Neural crest cell (in vitro differentiated cells): ENCODE measurements around the gene CPVL. TPM values are rescaled to one million over a fixed set of nuclear protein-coding genes. Genes with fewer than 3 reads are reported as not detected.

Experiments used
- DNase-seq: peaks from one replicate; pipeline ENCODE4 v3.0.0; 2021; ENCODE audit warnings: low read depth, mixed read lengths, low spot score
- H3K27ac Mint-ChIP-seq: one replicate; pipeline ENCODE4 v1.8.0; 2021; ENCODE audit warnings: mild to moderate bottlenecking, mixed read lengths; ENCODE audit not compliant: unreplicated experiment
- H3K27me3 Mint-ChIP-seq: 2 replicates; pipeline ENCODE4 v1.8.0; 2021; ENCODE audit warnings: low read depth, mild to moderate bottlenecking, mixed read lengths
- H3K36me3 Mint-ChIP-seq: 2 replicates; pipeline ENCODE4 v1.8.0; 2021; ENCODE audit warnings: low read depth, mild to moderate bottlenecking, mixed read lengths
- H3K4me1 Mint-ChIP-seq: 2 replicates; pipeline ENCODE4 v1.8.0; 2021; ENCODE audit warnings: mixed read lengths
- H3K4me3 Mint-ChIP-seq: one replicate; pipeline ENCODE4 v1.8.0; 2021; ENCODE audit warnings: mild to moderate bottlenecking, mixed read lengths
- H3K9me3 Mint-ChIP-seq: 2 replicates; pipeline ENCODE4 v1.8.0; 2021; ENCODE audit warnings: mixed read lengths
- CTCF ChIP-seq: fragments of 200-600 bp; sonication (generic); conservative IDR thresholded peaks from 2 replicates; pipeline ENCODE4 v1.5.0; 2021; ENCODE audit warnings: antibody characterized with exemption, mild to moderate bottlenecking
- total RNA-seq: library from RNA; stranded (reverse); gene quantifications from 2 replicates; pipeline ENCODE4 v1.2.1, GENCODE V29; 2021

The CPVL gene
- total RNA-seq, 1 donor from 2014 or later, result 31.3 TPM

- no peaks in the 10 kb centered on the region for H3K27me3 Mint-ChIP-seq
- peaks cover 24% of the 10 kb centered on the region for H3K4me1 Mint-ChIP-seq
- TF ChIP-seq CTCF, result no peak
- no peaks in the 10 kb centered on the region for H3K36me3 Mint-ChIP-seq
- no peaks in the 10 kb centered on the region for H3K9me3 Mint-ChIP-seq
- H3K4me3 Mint-ChIP-seq, result no peak overlapping the region
- DNase-seq, result no peak
- H3K27ac Mint-ChIP-seq, result no peak overlapping the region
Measured at GRCh38 chr7:29080803-29081202, 65.5 kb downstream of the CPVL start.

GRCh38 chr7:29078311-29079260, 67.8 kb downstream of the CPVL start:
- Mint-ChIP-seq H3K9me3 (peaks cover 1% of the 10 kb centered on the region), H3K4me3 (no peak overlapping the region), H3K36me3 (no peaks in the 10 kb centered on the region), H3K27me3 (no peaks in the 10 kb centered on the region), H3K27ac (no peak overlapping the region), H3K4me1 (peaks cover 26% of the 10 kb centered on the region)
- DNase-seq, result no peak
- TF ChIP-seq CTCF, result no peak

- H3K36me3 Mint-ChIP-seq, result no peaks in the 10 kb centered on the region
- no peak for TF ChIP-seq CTCF
- H3K9me3 Mint-ChIP-seq, result peaks cover 6% of the 10 kb centered on the region
- no peak for DNase-seq
- H3K4me1 Mint-ChIP-seq, result peaks cover 32% of the 10 kb centered on the region
- H3K27me3 Mint-ChIP-seq, result no peaks in the 10 kb centered on the region
- H3K4me3 Mint-ChIP-seq, result no peak overlapping the region
- H3K27ac Mint-ChIP-seq, result no peak overlapping the region
Measured at GRCh38 chr7:29077854-29078253, 68.5 kb downstream of the CPVL start.

- DNase-seq, result no peak
- Mint-ChIP-seq H3K27ac (no peak overlapping the region), H3K27me3 (no peaks in the 10 kb centered on the region), H3K4me3 (no peak overlapping the region), H3K36me3 (no peaks in the 10 kb centered on the region), H3K4me1 (peaks cover 37% of the 10 kb centered on the region), H3K9me3 (peaks cover 6% of the 10 kb centered on the region)
- TF ChIP-seq CTCF, result no peak
Measured at GRCh38 chr7:29077176-29077575, 69.2 kb downstream of the CPVL start.

GRCh38 chr7:29076631-29077030, 69.7 kb downstream of the CPVL start:
- H3K4me3 Mint-ChIP-seq, result no peak overlapping the region
- no peak for TF ChIP-seq CTCF
- peaks cover 42% of the 10 kb centered on the region for H3K4me1 Mint-ChIP-seq
- no peaks in the 10 kb centered on the region for H3K27me3 Mint-ChIP-seq
- no peak overlapping the region for H3K27ac Mint-ChIP-seq
- H3K9me3 Mint-ChIP-seq, result peaks cover 6% of the 10 kb centered on the region
- DNase-seq, result no peak
- no peaks in the 10 kb centered on the region for H3K36me3 Mint-ChIP-seq
